Measurements from ENCODE around the gene LDB2. TPM values are rescaled to one million over a fixed set of nuclear protein-coding genes. Genes with fewer than 3 reads are reported as not detected.

LDB2 gene
- total RNA-seq, 4 donors from 2014 or later: 16.2 to 31.7 (median 22.4) TPM

DNA sequence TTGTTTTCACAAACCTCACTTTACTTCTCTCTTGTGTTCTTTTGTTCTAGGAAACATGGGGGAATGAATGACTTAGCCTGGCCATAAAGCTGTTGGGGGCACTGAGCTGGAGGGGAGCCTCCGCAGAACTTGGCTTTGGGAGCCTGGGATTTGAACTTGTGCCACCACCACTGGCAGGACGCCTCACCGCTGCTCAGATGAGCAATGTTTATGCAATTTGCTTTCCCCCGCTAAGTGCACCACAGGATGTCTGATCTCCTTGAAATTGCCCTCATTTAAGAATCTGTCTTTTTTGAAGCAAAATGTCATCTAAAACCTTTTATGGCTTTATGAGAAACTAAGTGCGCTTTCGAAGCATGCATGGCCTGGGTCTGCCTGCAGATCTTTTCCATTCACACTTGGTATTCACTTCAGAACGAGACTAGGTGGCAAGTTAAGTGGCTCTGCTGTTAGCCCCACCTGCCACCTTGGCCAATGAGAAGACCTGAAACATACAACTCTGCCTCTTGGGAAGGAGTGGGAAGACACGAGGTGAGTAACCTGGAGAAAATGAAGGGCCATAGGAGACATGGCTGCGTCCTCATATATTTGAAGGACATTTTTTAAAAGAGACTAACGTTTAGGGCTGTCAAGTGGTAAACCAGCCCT is 119.3 kb downstream of the LDB2 start:
- no peak for TF ChIP-seq POLR2AphosphoS5 (IDR thresholded peaks at IDR 0.05)
- TF ChIP-seq, protein P1, sequence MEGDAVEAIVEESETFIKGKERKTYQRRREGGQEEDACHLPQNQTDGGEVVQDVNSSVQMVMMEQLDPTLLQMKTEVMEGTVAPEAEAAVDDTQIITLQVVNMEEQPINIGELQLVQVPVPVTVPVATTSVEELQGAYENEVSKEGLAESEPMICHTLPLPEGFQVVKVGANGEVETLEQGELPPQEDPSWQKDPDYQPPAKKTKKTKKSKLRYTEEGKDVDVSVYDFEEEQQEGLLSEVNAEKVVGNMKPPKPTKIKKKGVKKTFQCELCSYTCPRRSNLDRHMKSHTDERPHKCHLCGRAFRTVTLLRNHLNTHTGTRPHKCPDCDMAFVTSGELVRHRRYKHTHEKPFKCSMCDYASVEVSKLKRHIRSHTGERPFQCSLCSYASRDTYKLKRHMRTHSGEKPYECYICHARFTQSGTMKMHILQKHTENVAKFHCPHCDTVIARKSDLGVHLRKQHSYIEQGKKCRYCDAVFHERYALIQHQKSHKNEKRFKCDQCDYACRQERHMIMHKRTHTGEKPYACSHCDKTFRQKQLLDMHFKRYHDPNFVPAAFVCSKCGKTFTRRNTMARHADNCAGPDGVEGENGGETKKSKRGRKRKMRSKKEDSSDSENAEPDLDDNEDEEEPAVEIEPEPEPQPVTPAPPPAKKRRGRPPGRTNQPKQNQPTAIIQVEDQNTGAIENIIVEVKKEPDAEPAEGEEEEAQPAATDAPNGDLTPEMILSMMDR (IDR thresholded peaks at IDR 0.05): no peak
- H3K4me3 ChIP-seq: no peak overlapping the region
- peaks cover 0 to 9% (median 4%) of the 10 kb centered on the region in 4 donors for H3K4me1 ChIP-seq
- no peak overlapping the region for H3K27ac ChIP-seq (replicated peaks in 1 of 4)
- intact Hi-C loops (cut with DNase I): no loop called here
- H3K36me3 ChIP-seq: no peaks in the 10 kb centered on the region
- WGBS: 76% methylated on average over 8 of the region's 10 CpGs
- H3K27me3 ChIP-seq: no peaks in the 10 kb centered on the region
- no peaks in the 10 kb centered on the region for H3K9me3 ChIP-seq
- no peak for DNase-seq (ENCODE audit: extremely low spot score)

DNA sequence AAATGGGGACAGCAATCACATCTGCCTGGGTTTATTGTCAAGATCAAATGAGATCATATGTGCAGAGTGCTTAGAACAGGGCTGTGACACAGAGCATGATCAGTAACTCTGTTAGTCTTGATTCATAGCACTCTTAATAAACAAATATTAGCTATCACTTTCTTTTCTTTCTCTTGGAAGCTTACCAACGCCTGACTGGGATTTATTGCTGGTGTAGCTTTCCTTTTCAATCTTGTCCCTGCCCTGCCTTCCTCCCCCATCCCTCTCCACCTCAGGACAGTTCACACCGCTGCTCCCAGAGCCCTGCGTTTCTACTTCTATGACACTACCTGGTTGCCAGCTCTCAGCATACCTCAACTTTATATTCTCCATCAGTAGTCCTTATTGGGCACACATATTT is 120.7 kb downstream of the LDB2 start:
- WGBS: 80% methylated on average over 3 of the region's 3 CpGs
- TF ChIP-seq POLR2A (IDR thresholded peaks at IDR 0.05; ENCODE audit: low read depth): no peak
- H3K4me1 ChIP-seq: peaks cover 0 to 11% (median 5%) of the 10 kb centered on the region in 4 donors
- H3K27me3 ChIP-seq: no peaks in the 10 kb centered on the region
- no peaks in the 10 kb centered on the region for H3K9me3 ChIP-seq
- no peak overlapping the region for H3K27ac ChIP-seq (replicated peaks in 1 of 4)
- H3K36me3 ChIP-seq: no peaks in the 10 kb centered on the region
- intact Hi-C loops (cut with DNase I): no loop called here
- DNase-seq (ENCODE audit: extremely low spot score): no peak
- H3K4me3 ChIP-seq: no peak overlapping the region

DNA sequence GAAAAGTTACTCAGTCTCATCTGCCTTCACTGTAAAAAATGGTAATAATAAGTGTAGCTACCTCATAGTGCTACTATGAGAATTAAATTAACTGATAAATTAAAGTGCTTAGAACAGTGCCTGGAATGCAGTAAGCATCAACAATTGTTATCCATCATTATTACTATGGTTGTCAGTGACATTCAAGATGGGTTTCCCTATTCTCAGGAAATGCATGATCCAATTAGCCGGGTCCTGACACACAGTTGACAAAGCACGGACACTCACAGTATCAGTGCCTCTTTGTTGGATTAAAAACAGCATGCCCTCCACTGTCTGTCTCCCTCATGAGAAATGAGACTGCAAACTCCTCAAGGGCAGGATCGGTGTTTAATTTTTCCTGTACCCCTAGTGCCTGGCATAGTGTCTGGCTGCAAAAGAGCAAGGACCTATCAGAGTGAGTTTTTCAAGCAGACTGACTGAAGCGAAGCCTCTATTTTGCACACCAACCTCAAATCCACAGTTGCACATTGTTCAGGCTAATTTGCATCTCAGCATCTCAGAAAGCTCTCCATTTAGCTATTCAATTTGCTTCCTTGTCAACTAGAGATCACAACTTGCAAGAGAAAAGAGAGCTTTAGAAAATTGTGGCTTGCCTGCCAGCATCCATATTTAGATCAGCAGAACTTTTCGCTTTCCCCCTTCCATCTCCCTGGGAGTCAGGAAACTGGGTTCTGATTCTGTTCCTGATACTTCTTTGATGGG is 122.9 kb downstream of the LDB2 start:
- TF ChIP-seq POLR2A (IDR thresholded peaks at IDR 0.05; ENCODE audit: low read depth) (no peak), EP300 (IDR thresholded peaks at IDR 0.05) (no peak), POLR2AphosphoS5 (IDR thresholded peaks at IDR 0.05) (no peak)
- TF ChIP-seq, protein P1 (IDR thresholded peaks at IDR 0.05): no peak
- H3K4me1 ChIP-seq: peaks cover 2 to 26% (median 16%) of the 10 kb centered on the region in 4 donors
- no peaks in the 10 kb centered on the region for H3K27me3 ChIP-seq
- H3K27ac ChIP-seq (replicated peaks in 1 of 4): no peak overlapping the region
- no peaks in the 10 kb centered on the region for H3K9me3 ChIP-seq
- H3K4me3 ChIP-seq: no peak overlapping the region
- H3K36me3 ChIP-seq: no peaks in the 10 kb centered on the region
- intact Hi-C loops (cut with DNase I): no loop called here
- 87% methylated on average over 5 of the region's 5 CpGs for WGBS
- DNase-seq (ENCODE audit: extremely low spot score): no peak

DNA sequence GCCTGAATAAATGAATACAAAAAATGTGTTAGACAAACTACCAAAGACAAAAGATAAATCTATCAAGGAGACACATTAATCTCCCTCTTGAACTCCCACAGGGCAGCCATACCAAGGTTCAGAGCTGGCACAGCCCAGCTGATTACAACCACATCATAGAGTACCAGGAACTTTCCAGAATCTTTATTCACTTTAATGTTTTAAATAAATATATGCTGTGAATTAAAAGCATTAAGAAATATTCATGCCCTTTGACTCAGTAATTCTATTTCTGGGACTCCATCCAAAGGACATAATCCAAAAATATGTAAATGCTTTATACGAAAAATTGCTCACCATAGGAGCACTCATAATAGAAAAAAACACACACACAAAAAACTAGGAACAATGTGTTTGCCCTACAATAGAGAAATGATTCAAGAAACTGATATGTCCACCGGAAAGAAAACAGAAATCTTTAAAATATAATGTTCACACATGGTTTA is 126.0 kb downstream of the LDB2 start:
- Histone ChIP-seq H3K4me1 (peaks cover 2 to 18% (median 12%) of the 10 kb centered on the region in 4 donors), H3K9me3 (no peaks in the 10 kb centered on the region), H3K36me3 (no peaks in the 10 kb centered on the region), H3K27ac (replicated peaks in 1 of 4) (peak overlapping the region in 1 of 4 donors; percentile 28), H3K27me3 (no peaks in the 10 kb centered on the region), H3K4me3 (no peak overlapping the region)
- DNase-seq (ENCODE audit: extremely low spot score): no peak
- TF ChIP-seq POLR2A (IDR thresholded peaks at IDR 0.05; ENCODE audit: low read depth): no peak
- TF ChIP-seq EP300 (IDR thresholded peaks at IDR 0.05): no peak
- TF ChIP-seq POLR2AphosphoS5 (IDR thresholded peaks at IDR 0.05): no peak
- TF ChIP-seq, protein P1 (IDR thresholded peaks at IDR 0.05): no peak
- intact Hi-C loops (cut with DNase I): no loop called here
- WGBS: 29% methylated on average over 2 of the region's 2 CpGs

DNA sequence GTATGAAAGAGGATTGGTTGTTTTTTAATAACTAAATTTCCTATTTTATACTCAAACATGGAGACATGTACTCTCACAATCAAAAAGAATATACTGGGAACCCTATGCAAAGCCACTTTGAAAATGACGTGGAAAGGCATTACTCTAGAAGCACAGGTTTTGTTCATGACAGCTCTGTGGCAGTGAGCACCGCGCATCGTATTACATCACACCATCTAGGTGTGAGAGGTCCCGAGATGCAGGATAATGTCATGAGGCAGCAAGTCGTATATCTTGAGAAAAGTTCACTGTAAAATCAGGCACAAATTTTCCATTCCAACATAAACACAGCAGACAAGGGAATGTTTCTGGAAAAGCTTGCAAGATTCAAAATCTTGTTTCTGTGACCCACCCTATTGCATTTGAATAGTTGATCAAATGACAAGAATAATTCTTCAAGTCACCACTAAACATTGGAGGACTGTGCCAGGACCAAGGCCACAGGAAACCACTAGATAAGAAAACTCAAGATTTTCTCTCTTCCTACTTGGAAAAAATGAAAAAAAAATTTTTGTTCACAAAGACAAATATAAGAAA is 127.6 kb downstream of the LDB2 start:
- Histone ChIP-seq H3K4me3 (no peak overlapping the region), H3K27me3 (no peaks in the 10 kb centered on the region), H3K27ac (replicated peaks in 1 of 4) (no peak overlapping the region), H3K9me3 (no peaks in the 10 kb centered on the region), H3K4me1 (peaks cover 2 to 18% (median 12%) of the 10 kb centered on the region in 4 donors), H3K36me3 (no peaks in the 10 kb centered on the region)
- WGBS: 77% methylated on average over 6 of the region's 6 CpGs
- intact Hi-C loops (cut with DNase I): no loop called here
- TF ChIP-seq EP300 (IDR thresholded peaks at IDR 0.05): no peak
- TF ChIP-seq, protein P1 (IDR thresholded peaks at IDR 0.05): no peak
- no peak for TF ChIP-seq POLR2A (IDR thresholded peaks at IDR 0.05; ENCODE audit: low read depth)
- TF ChIP-seq POLR2AphosphoS5 (IDR thresholded peaks at IDR 0.05): no peak
- DNase-seq (ENCODE audit: extremely low spot score): no peak
